CD4-positive, alpha-beta T cell treated with Interleukin-12 subunit alpha and Interleukin-12 subunit beta, for 1 hour (primary cell): ENCODE measurements around the gene AFM.
"Not testable (repeated sequence)": the region's sequence is repeated elsewhere in the genome, so short reads cannot be mapped to it uniquely, and the experiment has no call there.

Experiments used
- DNase-seq: peaks from one replicate; pipeline ENCODE4 v3.0.0-alpha.2; 2020

Gene AFM

GRCh38 chr4:73507541-73507940, 26.0 kb downstream of the AFM start:
- no peak for DNase-seq

DNA sequence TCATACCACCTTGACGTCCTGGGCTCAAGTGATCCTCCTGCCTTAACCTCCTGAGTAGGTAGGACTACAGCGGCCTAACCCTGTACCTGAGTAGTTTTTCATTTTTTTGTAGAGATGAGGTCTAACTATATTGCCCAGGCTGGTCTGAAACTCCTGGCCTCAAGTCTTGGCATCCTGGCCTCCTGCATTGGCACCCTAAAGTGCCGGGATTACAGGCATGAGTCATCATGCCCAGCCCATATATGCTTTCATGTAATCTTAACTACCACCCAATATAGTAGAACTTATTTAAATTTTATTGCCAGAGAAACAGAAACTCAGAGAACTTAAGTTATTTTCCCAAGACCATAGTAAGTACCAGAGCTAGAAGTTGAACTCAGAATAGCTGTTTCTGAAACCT, 27.1 kb downstream of the AFM start:
- DNase-seq, result no peak

DNA sequence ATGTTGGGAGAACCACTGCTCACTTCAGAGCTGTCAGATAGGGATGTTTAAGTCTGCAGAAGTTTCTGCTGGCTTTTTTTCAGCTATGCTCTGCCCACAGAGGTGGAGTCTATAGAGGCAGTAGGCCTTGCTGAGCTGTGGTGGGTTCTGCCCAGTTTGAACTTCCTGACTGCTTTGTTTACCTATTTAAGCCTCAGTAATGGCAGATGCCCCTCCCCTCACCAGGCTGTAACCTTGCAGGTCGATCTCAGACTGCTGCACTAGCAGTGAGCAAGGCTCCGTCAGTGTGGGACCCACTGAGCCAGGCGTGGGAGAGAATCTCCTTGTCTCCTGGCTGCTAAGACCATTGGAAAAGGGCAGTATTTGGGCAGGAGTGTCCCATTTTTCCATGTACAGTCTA, 36.8 kb downstream of the AFM start:
- no peak for DNase-seq

DNA sequence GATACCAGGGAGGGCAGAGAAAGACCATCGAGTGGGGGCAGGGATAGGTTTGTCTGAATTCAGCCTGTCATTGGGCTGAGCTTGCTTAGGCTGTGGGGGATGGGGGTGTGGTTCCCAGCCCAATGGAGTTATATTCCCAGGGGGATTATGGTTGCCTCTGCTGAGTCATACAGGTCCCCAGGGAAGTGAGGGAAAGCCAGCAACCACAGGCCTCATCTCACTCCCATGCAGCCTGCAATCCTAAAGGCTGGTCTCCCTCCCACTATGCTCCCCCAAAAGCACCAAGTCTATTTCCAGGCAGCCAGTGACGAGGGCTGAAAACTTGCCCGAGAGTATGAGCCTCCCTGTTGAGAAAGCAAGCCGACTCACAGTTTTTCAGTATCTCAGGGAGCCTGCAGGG, 39.3 kb downstream of the AFM start:
- DNase-seq, result no peak

- DNase-seq, result no peak
Measured at GRCh38 chr4:73523126-73523525, 41.6 kb downstream of the AFM start.

- no peak for DNase-seq
Measured at GRCh38 chr4:73525611-73526010, 44.1 kb downstream of the AFM start.

DNA sequence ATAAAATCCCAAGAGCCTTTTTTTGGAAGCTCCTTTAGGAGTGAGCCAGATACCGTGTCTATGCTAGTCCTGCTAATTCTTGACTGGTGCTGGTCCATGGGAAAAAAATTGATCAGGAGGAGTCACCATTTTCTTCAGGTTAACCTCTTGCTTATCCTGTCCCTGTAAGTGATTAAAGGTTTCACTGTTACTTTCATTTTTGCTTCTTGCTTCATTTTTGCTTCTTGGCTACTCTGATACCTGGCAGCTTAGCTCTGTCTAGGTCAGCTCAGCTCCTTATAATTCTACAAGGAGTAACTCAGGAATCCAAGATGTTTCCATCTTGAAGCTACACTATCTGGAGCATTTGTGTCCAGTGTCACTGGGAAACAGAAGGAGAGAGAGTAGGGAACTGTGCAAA, 45.7 kb downstream of the AFM start:
- no peak for DNase-seq

GRCh38 chr4:73528171-73528570, 46.6 kb downstream of the AFM start:
- DNase-seq, result no peak

GRCh38 chr4:73533515-73534422, 52.2 kb downstream of the AFM start:
- no peak for DNase-seq

- no peak for DNase-seq
Measured at GRCh38 chr4:73538162-73538561, 56.6 kb downstream of the AFM start.

GRCh38 chr4:73539386-73539785, 57.8 kb downstream of the AFM start:
- no peak for DNase-seq

DNA sequence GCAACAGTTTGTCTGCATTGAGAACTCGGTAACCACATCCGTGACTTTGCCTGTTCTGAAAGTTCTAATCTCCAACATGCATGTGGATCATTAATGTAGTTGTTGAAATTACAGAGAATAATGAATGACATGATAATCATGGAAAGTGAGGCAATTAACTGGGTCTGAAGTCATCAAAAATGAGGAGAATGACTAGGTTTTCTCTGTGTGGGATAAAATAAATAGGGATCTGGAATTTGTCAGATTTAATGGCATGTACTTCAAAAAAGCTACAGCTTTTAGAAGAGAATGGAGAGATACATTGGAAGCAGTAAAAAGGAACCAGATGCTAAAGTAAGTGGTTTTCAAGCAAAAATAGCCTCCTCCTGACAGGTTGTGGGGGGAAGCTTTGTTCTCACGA, 59.3 kb downstream of the AFM start:
- DNase-seq, result no peak

- no peak for DNase-seq
Measured at GRCh38 chr4:73541251-73541650, 59.7 kb downstream of the AFM start.

DNA sequence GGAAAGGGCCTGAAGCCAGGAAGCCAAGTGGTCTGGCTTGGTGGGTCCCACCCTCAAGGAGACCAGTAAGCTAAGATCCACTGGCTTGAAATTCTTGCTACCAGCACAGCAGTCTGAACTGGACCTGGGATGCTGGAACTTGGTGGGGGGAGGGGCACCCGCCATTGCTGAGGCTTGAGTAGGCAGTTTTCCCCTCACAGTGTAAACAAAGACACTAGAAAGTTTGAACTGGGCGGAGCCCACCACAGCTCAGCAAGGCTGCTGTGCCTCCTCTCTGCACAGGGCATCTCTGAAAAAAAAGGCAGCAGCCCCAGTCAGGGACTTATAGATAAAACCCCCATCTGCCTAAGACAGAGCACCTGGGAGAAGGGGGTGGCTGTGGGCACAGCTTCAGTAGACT, 63.1 kb downstream of the AFM start:
- no peak for DNase-seq

- DNase-seq, result not testable (repeated sequence)
Measured at GRCh38 chr4:73550865-73551264, 69.3 kb downstream of the AFM start.
